Gastroesophageal sphincter (tissue), 3 donors: Measurements from ENCODE around the gene DNAI2.

Experiments used
- CTCF ChIP-seq, 4 experiments: fragments of 200-600 bp in 2 of 4; fragments of 450-650 bp in 2 of 4; sonication (generic) in 1 of 4; IDR thresholded peaks; one replicate each; pipeline ENCODE4 v1.5.1; 2017 to 2019; ENCODE audit warnings: antibody characterized with exemption in 4 of 4, mild to moderate bottlenecking in 2 of 4, moderate library complexity in 2 of 4
- POLR2A ChIP-seq, 2 donors: fragments of 450-650 bp; IDR thresholded peaks; one replicate each; pipeline ENCODE4 v1.6.1; 2017; ENCODE audit warnings: antibody characterized with exemption in 2 of 2, mild to moderate bottlenecking in 2 of 2, moderate library complexity in 1 of 2
- POLR2AphosphoS5 ChIP-seq: sonication (generic); formaldehyde crosslinking; IDR thresholded peaks from one replicate; pipeline ENCODE4 v1.6.1; 2017; ENCODE audit warnings: antibody characterized with exemption

- TF ChIP-seq CTCF (IDR thresholded peaks at IDR 0.05), result no peak
- TF ChIP-seq POLR2A (IDR thresholded peaks at IDR 0.05), result no peak
- no peak for TF ChIP-seq POLR2AphosphoS5
These were observed 35.9 kb downstream of the DNAI2 start for GRCh38 chr17:74309902-74310301.
